ENCODE data around the gene SUPV3L1.

The SUPV3L1 gene

GRCh38 chr10:69208761-69209160, 28.7 kb downstream of the SUPV3L1 start:
- DNase-seq: no peak

- DNase-seq: no peak
These were observed 29.9 kb downstream of the SUPV3L1 start for GRCh38 chr10:69209787-69210484.

- DNase-seq: no peak
These were observed 31.1 kb downstream of the SUPV3L1 start for GRCh38 chr10:69211104-69211503.

- DNase-seq: no peak
These were observed 31.5 kb downstream of the SUPV3L1 start for GRCh38 chr10:69211524-69211923.

- DNase-seq: no peak
These were observed 33.7 kb downstream of the SUPV3L1 start for GRCh38 chr10:69213591-69214311.

- no peak for DNase-seq
These were observed 34.7 kb downstream of the SUPV3L1 start for GRCh38 chr10:69214666-69215131.

- DNase-seq: no peak
These were observed 35.6 kb downstream of the SUPV3L1 start for GRCh38 chr10:69215405-69216171.

GRCh38 chr10:69216577-69217118, 36.6 kb downstream of the SUPV3L1 start:
- no peak for DNase-seq

- no peak for DNase-seq
These were observed 37.2 kb downstream of the SUPV3L1 start for GRCh38 chr10:69217119-69217754.

- no peak for DNase-seq
These were observed 38.8 kb downstream of the SUPV3L1 start for GRCh38 chr10:69218831-69219230.

- no peak for DNase-seq
These were observed 40.0 kb downstream of the SUPV3L1 start, which contains the start of gene HKDC1 for GRCh38 chr10:69220041-69220451. HKDC1 (plus strand) TSS chr10:69220332; CDS start chr10:69220436, 104 bp downstream.

- no peak for DNase-seq
These were observed 40.5 kb downstream of the SUPV3L1 start for GRCh38 chr10:69220507-69220906.

- DNase-seq: peak; percentile 97
These were observed 42.4 kb downstream of the SUPV3L1 start for GRCh38 chr10:69222157-69223027.

- no peak for DNase-seq
These were observed 43.0 kb downstream of the SUPV3L1 start for GRCh38 chr10:69223028-69223342.

GRCh38 chr10:69224862-69225657, 45.0 kb downstream of the SUPV3L1 start:
- DNase-seq: peak; percentile 82

- DNase-seq: no peak
These were observed 45.6 kb downstream of the SUPV3L1 start for GRCh38 chr10:69225681-69226080.

- no peak for DNase-seq
These were observed 47.0 kb downstream of the SUPV3L1 start for GRCh38 chr10:69226919-69227450.

GRCh38 chr10:69228151-69228550, 48.1 kb downstream of the SUPV3L1 start:
- DNase-seq: no peak

- no peak for DNase-seq
These were observed 49.5 kb downstream of the SUPV3L1 start for GRCh38 chr10:69229616-69229916.

GRCh38 chr10:69230128-69230527, 50.1 kb downstream of the SUPV3L1 start:
- DNase-seq: no peak

GRCh38 chr10:69232252-69232651, 52.2 kb downstream of the SUPV3L1 start:
- DNase-seq: peak; percentile 95

Measured in islet precursor cell (in vitro differentiated cells).